Measurements from ENCODE around the gene OSBPL5.
A peak's percentile ranks its signal among the peaks of the same experiment; 100 is the strongest.

Gene OSBPL5

DNA sequence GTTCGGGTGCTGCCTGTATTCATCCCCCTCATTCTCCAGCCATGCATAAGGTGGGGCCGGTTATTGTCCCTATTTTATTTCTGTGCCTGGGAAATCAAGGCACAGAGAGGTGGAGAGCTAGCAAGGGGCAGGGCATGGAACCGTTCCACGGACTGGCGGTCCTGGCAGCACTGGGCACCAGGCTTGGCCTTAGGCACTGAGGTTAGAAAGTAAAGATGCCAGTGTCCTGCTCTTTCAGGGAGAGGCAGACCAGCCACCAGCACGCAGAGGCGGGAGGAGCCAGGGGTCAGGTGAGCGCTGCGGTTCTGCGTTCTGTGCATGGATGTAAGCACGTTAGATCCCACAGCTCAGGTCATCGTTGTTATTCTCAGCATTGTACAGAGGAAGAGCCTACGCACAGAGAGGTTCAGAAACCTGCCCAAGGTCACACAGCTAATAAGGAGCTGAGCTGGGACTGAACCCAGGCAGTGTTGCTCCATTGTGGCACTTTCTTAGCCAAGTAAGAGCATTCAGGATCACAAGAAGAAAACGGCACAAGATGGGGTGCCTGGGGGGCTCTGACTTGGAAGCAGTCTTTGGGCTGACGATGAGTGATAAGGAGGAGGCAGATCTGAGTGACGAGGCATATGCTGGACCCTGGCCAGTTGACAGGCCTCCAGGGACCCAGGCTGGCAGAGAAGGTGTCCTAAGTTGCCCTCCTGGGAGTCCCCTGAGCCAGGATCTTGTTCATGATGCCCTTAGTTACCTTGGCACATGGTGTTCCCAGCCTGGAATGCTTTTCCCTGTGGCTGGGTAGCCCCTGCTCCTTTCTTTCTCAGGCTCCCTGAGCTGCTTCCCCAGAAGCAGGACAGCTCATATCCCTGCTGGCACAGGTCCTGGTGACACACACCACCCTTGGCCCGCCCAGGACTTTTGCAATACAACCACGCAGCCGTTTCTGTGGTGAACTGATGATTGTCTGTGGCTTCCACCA is 41.1 kb downstream of the OSBPL5 start:
- POLR2A ChIA-PET, result no interaction called here
- CTCF ChIA-PET, result interaction anchor here (0.5 kb wide), 2 partner anchors 29 to 121 kb away, joined by 3 to 4 read pairs; no protein-coding TSS in a partner anchor
- Histone ChIP-seq H3K9me3 (ENCODE audit: control insufficient read depth, insufficient read depth, low read depth, low read length) (no peaks in the 10 kb centered on the region), H3K4me1 (ENCODE audit: control insufficient read depth, insufficient read depth, low read length) (no peaks in the 10 kb centered on the region), H3K36me3 (ENCODE audit: control insufficient read depth in 2 of 2, insufficient read depth in 1 of 2, low read length in 2 of 2) (peaks cover 0 to 62% of the 10 kb centered on the region in 2 experiments; a peak in 1 of 3 replicates), H3K4me3 (ENCODE audit: low read depth, low read length) (no peak overlapping the region), H3K27ac (ENCODE audit: extremely low read depth, low read depth, low read length) (no peak overlapping the region)
- TF ChIP-seq ZNF114 (tag by site-specific recombination; IDR thresholded peaks at IDR 0.05) (no peak), ZNF624 (tag by site-specific recombination; IDR thresholded peaks at IDR 0.05) (no peak), ZNF768 (tag by site-specific recombination; IDR thresholded peaks at IDR 0.05) (peak; percentile 70; the same call in 1 of the 2 replicates)

GRCh38 chr11:3123305-3123704 is 41.8 kb downstream of the OSBPL5 start:
- POLR2A ChIA-PET, result no interaction called here
- H3K4me3 ChIP-seq (ENCODE audit: low read depth, low read length), result no peak overlapping the region
- no peaks in the 10 kb centered on the region for H3K4me1 ChIP-seq (ENCODE audit: control insufficient read depth, insufficient read depth, low read length)
- TF ChIP-seq ZNF114 (tag by site-specific recombination; IDR thresholded peaks at IDR 0.05) (no peak), TCF7L2 (IDR thresholded peaks at IDR 0.05; ENCODE audit: borderline replicate concordance, low read depth, low read length) (no peak), ZBTB7A (tag by site-specific recombination; IDR thresholded peaks at IDR 0.05; ENCODE audit: low read depth) (no peak), ZFHX2 (tag by site-specific recombination; conservative IDR thresholded peaks at IDR 0.05) (no peak), IKZF3 (tag by site-specific recombination; IDR thresholded peaks at IDR 0.05) (no peak), ZBTB1 (tag by site-specific recombination; IDR thresholded peaks at IDR 0.05) (no peak), KLF1 (tag by site-specific recombination; IDR thresholded peaks at IDR 0.05) (no peak), ZNF112 (tag by site-specific recombination; IDR thresholded peaks at IDR 0.05) (no peak), INSM2 (tag by site-specific recombination; IDR thresholded peaks at IDR 0.05) (no peak), ZNF391 (tag by site-specific recombination; IDR thresholded peaks at IDR 0.05; ENCODE audit: borderline replicate concordance, low read depth) (no peak), ZNF138 (tag by site-specific recombination; IDR thresholded peaks at IDR 0.05; ENCODE audit: borderline replicate concordance) (no peak), SP2 (tag by site-specific recombination; IDR thresholded peaks at IDR 0.05) (no peak), YY1 (tag by site-specific recombination; IDR thresholded peaks at IDR 0.05) (no peak), ZNF544 (tag by site-specific recombination; IDR thresholded peaks at IDR 0.05) (no peak)
- TF ChIP-seq, protein P1, sequence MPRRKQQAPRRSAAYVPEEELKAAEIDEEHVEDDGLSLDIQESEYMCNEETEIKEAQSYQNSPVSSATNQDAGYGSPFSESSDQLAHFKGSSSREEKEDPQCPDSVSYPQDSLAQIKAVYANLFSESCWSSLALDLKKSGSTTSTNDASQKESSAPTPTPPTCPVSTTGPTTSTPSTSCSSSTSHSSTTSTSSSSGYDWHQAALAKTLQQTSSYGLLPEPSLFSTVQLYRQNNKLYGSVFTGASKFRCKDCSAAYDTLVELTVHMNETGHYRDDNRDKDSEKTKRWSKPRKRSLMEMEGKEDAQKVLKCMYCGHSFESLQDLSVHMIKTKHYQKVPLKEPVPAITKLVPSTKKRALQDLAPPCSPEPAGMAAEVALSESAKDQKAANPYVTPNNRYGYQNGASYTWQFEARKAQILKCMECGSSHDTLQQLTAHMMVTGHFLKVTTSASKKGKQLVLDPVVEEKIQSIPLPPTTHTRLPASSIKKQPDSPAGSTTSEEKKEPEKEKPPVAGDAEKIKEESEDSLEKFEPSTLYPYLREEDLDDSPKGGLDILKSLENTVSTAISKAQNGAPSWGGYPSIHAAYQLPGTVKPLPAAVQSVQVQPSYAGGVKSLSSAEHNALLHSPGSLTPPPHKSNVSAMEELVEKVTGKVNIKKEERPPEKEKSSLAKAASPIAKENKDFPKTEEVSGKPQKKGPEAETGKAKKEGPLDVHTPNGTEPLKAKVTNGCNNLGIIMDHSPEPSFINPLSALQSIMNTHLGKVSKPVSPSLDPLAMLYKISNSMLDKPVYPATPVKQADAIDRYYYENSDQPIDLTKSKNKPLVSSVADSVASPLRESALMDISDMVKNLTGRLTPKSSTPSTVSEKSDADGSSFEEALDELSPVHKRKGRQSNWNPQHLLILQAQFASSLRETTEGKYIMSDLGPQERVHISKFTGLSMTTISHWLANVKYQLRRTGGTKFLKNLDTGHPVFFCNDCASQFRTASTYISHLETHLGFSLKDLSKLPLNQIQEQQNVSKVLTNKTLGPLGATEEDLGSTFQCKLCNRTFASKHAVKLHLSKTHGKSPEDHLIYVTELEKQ (tag by site-specific recombination; IDR thresholded peaks at IDR 0.05; ENCODE audit: borderline replicate concordance), result no peak
- TF ChIP-seq, protein P2, sequence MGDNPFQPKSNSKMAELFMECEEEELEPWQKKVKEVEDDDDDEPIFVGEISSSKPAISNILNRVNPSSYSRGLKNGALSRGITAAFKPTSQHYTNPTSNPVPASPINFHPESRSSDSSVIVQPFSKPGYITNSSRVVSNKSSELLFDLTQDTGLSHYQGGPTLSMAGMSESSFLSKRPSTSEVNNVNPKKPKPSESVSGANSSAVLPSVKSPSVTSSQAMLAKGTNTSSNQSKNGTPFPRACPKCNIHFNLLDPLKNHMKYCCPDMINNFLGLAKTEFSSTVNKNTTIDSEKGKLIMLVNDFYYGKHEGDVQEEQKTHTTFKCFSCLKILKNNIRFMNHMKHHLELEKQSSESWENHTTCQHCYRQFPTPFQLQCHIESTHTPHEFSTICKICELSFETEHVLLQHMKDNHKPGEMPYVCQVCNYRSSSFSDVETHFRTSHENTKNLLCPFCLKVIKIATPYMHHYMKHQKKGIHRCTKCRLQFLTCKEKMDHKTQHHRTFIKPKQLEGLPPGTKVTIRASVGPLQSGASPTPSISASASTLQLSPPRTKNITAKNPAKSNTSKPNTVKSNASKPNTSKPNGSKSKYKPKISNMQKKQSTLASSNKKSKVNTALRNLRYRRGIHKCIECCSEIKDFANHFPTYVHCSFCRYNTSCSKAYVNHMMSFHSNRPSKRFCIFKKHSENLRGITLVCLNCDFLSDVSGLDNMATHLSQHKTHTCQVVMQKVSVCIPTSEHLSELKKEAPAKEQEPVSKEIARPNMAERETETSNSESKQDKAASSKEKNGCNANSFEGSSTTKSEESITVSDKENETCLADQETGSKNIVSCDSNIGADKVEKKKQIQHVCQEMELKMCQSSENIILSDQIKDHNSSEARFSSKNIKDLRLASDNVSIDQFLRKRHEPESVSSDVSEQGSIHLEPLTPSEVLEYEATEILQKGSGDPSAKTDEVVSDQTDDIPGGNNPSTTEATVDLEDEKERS (tag by site-specific recombination; IDR thresholded peaks at IDR 0.05), result no peak
- TF ChIP-seq, protein P3, sequence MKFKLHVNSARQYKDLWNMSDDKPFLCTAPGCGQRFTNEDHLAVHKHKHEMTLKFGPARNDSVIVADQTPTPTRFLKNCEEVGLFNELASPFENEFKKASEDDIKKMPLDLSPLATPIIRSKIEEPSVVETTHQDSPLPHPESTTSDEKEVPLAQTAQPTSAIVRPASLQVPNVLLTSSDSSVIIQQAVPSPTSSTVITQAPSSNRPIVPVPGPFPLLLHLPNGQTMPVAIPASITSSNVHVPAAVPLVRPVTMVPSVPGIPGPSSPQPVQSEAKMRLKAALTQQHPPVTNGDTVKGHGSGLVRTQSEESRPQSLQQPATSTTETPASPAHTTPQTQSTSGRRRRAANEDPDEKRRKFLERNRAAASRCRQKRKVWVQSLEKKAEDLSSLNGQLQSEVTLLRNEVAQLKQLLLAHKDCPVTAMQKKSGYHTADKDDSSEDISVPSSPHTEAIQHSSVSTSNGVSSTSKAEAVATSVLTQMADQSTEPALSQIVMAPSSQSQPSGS (tag by site-specific recombination; IDR thresholded peaks at IDR 0.05; ENCODE audit: low read depth), result no peak
- H3K27ac ChIP-seq (ENCODE audit: extremely low read depth, low read depth, low read length), result no peak overlapping the region
- peaks cover 0 to 62% of the 10 kb centered on the region in 2 experiments; a peak in 1 of 3 replicates for H3K36me3 ChIP-seq (ENCODE audit: control insufficient read depth in 2 of 2, insufficient read depth in 1 of 2, low read length in 2 of 2)
- CTCF ChIA-PET, result no interaction called here
- no peaks in the 10 kb centered on the region for H3K9me3 ChIP-seq (ENCODE audit: control insufficient read depth, insufficient read depth, low read depth, low read length)

Measured in HEK293 (cell line).